ENCODE measurements around the gene CDC42EP1. TPM values are rescaled to one million over a fixed set of nuclear protein-coding genes. Genes with fewer than 3 reads are reported as not detected.
A peak's percentile ranks its signal among the peaks of the same experiment; 100 is the strongest.

Gene CDC42EP1
- polyA plus RNA-seq, 1 of the 3 experiments (the other 2 are of a cell fraction) = 24.9 TPM

DNA sequence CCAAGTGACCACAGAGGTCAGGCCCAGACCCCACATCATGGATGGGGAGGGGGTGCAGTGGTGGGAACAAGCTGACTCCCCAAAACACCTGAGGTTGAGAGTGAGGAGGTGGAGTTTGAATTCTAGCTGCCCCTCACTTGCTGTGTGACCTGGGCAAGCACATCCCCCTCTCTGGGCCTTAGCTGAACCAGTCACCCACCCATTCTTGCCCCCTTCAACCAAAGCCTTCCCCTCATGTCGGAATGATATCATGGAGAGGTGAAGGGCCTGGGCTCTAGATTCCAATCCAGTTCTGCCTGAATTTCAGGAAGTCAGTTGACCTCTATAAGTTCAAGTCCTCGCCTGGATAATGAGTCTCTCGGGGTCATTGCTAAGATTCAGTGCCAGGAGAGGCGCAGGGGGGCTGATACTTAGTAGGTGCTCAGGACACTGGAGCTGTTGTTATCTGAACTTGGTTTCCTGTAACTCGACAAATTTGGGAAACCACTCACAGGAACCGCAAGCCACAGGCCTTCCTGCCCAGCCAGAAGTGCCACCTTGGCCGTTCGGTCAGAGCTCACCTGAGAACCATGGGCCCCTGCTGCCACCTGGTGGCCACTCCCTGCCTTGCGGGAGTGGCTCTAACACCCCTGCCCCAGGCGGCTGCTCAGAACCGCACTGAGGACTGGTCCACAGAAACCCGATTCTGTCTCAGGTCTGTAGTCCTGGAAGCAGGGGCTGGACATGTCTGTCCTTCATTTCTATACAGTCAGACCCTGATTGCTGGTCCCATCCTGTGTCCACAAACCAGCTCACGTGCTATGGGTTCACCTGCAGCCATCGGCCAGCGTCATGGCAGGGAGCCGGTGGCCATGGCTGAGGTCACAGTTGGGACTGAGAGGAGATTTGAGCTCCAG is 6.9 kb downstream of the CDC42EP1 start:
- DNase-seq = peak; percentile 91
- H3K9me2 ChIP-seq = no peaks in the 10 kb centered on the region
- H3F3A ChIP-seq (replicated peaks; ENCODE audit: insufficient read depth) = peaks cover 30% of the 10 kb centered on the region
- ChIA-PET CTCF (interaction anchor here (0.6 to 20.5 kb wide), 55 partner anchors 8 to 400 kb away, joined by 3 to 647 read pairs (median 5); partner anchors contain the start of genes CARD10, ELFN2, GGA1 and LGALS2), POLR2A (interaction anchor here (0.8 to 1.0 kb wide), 2 partner anchors 47 to 67 kb away, joined by 3 read pairs; no protein-coding TSS in a partner anchor)
- peaks cover 92% of the 10 kb centered on the region for H4K20me1 ChIP-seq (ENCODE audit: insufficient read depth)
- TF ChIP-seq RAD21 (IDR thresholded peaks at IDR 0.05; ENCODE audit: low read length) (peak; percentile 95), MXI1 (IDR thresholded peaks at IDR 0.05; ENCODE audit: low read depth, low read length) (no peak), GABPA (IDR thresholded peaks at IDR 0.05; ENCODE audit: low read depth) (no peak), POLR2AphosphoS5 (IDR thresholded peaks at IDR 0.05; ENCODE audit: low read depth, low read length) (no peak), GATA2 (CRISPR knock-in tag; IDR thresholded peaks at IDR 0.05) (no peak), SMC3 (IDR thresholded peaks at IDR 0.05; ENCODE audit: low read depth, low read length) (peak; percentile 94), TCF12 (IDR thresholded peaks at IDR 0.05) (no peak), FOXM1 (IDR thresholded peaks at IDR 0.05; ENCODE audit: low read depth) (no peak)
- TF ChIP-seq, protein P1, sequence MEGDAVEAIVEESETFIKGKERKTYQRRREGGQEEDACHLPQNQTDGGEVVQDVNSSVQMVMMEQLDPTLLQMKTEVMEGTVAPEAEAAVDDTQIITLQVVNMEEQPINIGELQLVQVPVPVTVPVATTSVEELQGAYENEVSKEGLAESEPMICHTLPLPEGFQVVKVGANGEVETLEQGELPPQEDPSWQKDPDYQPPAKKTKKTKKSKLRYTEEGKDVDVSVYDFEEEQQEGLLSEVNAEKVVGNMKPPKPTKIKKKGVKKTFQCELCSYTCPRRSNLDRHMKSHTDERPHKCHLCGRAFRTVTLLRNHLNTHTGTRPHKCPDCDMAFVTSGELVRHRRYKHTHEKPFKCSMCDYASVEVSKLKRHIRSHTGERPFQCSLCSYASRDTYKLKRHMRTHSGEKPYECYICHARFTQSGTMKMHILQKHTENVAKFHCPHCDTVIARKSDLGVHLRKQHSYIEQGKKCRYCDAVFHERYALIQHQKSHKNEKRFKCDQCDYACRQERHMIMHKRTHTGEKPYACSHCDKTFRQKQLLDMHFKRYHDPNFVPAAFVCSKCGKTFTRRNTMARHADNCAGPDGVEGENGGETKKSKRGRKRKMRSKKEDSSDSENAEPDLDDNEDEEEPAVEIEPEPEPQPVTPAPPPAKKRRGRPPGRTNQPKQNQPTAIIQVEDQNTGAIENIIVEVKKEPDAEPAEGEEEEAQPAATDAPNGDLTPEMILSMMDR (IDR thresholded peaks at IDR 0.05) = peak; percentile 87
- no peak overlapping the region for H3K9ac ChIP-seq
- H3K4me3 ChIP-seq (ENCODE audit: low read depth in 2 of 2, low read length in 1 of 2) = no peak overlapping the region; a peak in 1 of 4 replicates
- H2AFZ ChIP-seq (ENCODE audit: low read depth) = no peak overlapping the region
- H3K4me1 ChIP-seq (ENCODE audit: control insufficient read depth in 1 of 2, insufficient read depth in 2 of 2, low read depth in 1 of 2, low read length in 1 of 2) = peaks cover 0 to 25% of the 10 kb centered on the region in 2 experiments; a peak in 3 of 4 replicates
- H3K36me3 ChIP-seq (replicated peaks in 1 of 2; ENCODE audit: control insufficient read depth in 1 of 2, insufficient read depth in 2 of 2, low read length in 1 of 2) = peaks cover 7 to 26% of the 10 kb centered on the region in 2 experiments
- peaks cover 66% of the 10 kb centered on the region for H3K79me2 ChIP-seq (ENCODE audit: insufficient read depth)
- H3K27me3 ChIP-seq (ENCODE audit: insufficient read depth) = no peaks in the 10 kb centered on the region
- H3K4me2 ChIP-seq = no peak overlapping the region
- WGBS (ENCODE audit: low lambda C conversion rate) = 49% methylated on average over 9 of the region's 16 CpGs
- no peaks in the 10 kb centered on the region for H3K9me3 ChIP-seq
- H3K27ac ChIP-seq (ENCODE audit: low read depth in 2 of 2, low read length in 1 of 2) = no peak overlapping the region

DNA sequence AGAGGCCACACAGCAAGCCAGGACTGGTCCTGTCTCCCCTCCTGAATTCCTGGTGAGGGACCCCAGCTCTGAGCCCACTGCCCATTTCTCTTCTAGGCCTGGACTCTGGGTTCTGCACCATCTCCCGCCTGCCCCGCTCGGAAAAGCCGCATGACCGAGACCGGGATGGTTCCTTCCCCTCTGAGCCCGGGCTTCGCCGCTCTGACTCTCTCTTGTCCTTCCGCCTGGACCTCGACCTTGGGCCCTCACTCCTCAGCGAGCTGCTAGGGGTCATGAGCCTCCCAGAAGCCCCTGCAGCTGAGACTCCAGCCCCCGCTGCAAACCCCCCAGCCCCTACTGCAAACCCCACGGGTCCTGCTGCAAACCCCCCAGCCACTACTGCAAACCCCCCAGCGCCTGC is 7.7 kb downstream of the CDC42EP1 start:
- Histone ChIP-seq H3K27ac (ENCODE audit: low read depth in 2 of 2, low read length in 1 of 2) (no peak overlapping the region), H3K9me2 (no peaks in the 10 kb centered on the region), H3K9ac (no peak overlapping the region), H3F3A (replicated peaks; ENCODE audit: insufficient read depth) (peaks cover 22% of the 10 kb centered on the region), H3K36me3 (replicated peaks in 1 of 2; ENCODE audit: control insufficient read depth in 1 of 2, insufficient read depth in 2 of 2, low read length in 1 of 2) (peaks cover 7 to 26% of the 10 kb centered on the region in 2 experiments), H3K79me2 (ENCODE audit: insufficient read depth) (peaks cover 58% of the 10 kb centered on the region), H3K4me2 (no peak overlapping the region), H2AFZ (ENCODE audit: low read depth) (no peak overlapping the region), H3K27me3 (ENCODE audit: insufficient read depth) (no peaks in the 10 kb centered on the region), H4K20me1 (ENCODE audit: insufficient read depth) (peaks cover 86% of the 10 kb centered on the region), H3K9me3 (no peaks in the 10 kb centered on the region), H3K4me3 (ENCODE audit: low read depth in 2 of 2, low read length in 1 of 2) (no peak overlapping the region), H3K4me1 (ENCODE audit: control insufficient read depth in 1 of 2, insufficient read depth in 2 of 2, low read depth in 1 of 2, low read length in 1 of 2) (peaks cover 0 to 16% of the 10 kb centered on the region in 2 experiments; a peak in 3 of 4 replicates)
- DNase-seq = no peak
- TF ChIP-seq, protein P2, sequence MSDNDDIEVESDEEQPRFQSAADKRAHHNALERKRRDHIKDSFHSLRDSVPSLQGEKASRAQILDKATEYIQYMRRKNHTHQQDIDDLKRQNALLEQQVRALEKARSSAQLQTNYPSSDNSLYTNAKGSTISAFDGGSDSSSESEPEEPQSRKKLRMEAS (IDR thresholded peaks at IDR 0.05; ENCODE audit: low read depth) = no peak
- ChIA-PET CTCF (interaction anchor here (0.8 to 20.5 kb wide), 40 partner anchors 9 to 308 kb away, joined by 3 to 647 read pairs (median 9); partner anchors contain the start of genes CARD10, ELFN2, GGA1 and LGALS2), POLR2A (interaction anchor here (1.0 kb wide), 1 partner anchor 68 kb away, joined by 3 read pairs; no protein-coding TSS in a partner anchor)
- WGBS (ENCODE audit: low lambda C conversion rate) = 90% methylated on average over 15 of the region's 15 CpGs

Measured in SK-N-SH (cell line).